ENCODE results near the gene NSA2.
"Not testable (repeated sequence)": the region's sequence is repeated elsewhere in the genome, so short reads cannot be mapped to it uniquely, and the experiment has no call there.

Gene NSA2

GRCh38 chr5:74766849-74767578, at the start of gene NSA2, which contains the start of gene GFM2:
NSA2 (plus strand) TSS chr5:74767249; CDS start chr5:74767361, 112 bp downstream.
GFM2 (minus strand) TSS chr5:74767117; CDS start chr5:74763742, 3,375 bp downstream.
- DNase-seq (ENCODE audit: low read depth): peak; percentile 87

- DNase-seq (ENCODE audit: low read depth): no peak
These were observed 49.5 kb upstream of the NSA2 start for GRCh38 chr5:74717596-74717995.

DNA sequence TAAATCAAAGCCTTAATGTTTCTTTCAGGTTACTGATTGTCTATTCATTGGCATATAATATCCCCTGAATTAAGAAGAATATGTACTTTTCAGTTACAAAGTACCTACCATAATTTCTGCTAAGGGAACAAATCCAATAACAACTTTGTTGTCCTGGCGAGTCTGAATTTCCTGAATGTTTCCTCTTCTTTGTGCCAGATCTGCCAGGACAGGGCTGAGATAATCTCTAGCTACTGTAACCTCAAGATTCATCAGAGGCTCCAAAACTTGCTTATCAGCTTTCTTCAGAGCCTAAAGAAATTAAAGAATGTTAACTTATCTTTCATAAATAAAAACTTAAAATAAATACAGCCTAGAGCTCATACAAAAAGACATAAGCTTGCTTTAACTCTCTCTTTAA, 44.8 kb upstream of the NSA2 start:
- DNase-seq (ENCODE audit: low read depth): no peak

DNA sequence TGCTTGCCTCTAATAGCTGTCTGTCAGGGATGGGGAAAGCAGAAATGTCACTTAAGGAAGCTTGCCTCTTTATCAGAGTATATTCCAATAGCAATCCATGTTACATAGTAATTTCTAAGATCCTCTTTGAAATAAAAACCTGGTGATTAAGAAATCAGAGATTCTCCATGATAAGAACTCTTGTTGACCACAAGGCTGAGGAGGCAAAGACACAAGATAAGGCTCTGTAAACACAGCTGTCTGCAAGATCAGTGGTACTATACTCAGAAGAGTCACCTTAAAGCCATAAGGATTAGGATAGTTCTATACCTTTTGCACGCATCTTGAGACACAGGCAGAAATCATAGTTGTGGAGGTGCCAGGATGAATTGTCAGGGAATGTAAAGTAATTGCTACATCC, 41.7 kb upstream of the NSA2 start:
- no peak for DNase-seq (ENCODE audit: low read depth)

DNA sequence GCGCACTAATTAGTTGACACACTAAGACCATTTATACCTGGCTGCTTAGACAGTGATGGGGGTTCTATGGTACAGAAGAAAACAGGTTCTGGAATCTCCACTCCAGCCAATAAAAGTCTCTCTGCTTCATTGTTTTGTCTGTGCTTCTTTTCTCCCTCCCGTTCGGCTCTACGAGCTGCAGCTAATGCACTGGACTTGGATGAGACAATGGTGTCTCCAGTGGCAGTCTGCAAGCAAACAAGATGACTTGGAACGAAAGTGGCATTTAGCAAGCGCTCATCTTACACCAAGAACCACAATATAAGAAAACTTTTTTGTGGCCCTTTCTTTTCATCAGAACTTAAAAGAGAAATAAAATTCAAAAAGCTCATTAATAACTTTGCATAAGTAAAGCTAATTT, 30.3 kb upstream of the NSA2 start:
- no peak for DNase-seq (ENCODE audit: low read depth)

DNA sequence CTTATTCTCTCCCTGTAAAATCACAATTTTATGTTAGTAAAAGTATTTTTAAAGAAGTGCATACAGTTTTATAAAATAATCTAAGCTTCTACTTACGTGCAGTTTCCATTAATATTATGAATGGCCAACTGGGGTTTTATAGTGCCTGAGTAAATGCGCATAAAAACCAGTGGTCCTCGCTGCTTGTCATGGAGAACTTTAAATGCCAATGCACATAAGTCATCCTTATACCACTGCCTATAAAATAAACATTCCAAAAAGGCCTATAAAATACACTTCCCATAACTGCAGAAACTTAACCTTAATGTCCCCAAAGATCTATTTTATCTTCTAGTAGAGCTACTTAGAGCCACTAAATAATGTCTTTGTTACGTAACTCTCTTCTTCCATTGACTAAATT, 28.6 kb upstream of the NSA2 start:
- DNase-seq (ENCODE audit: low read depth): no peak

DNA sequence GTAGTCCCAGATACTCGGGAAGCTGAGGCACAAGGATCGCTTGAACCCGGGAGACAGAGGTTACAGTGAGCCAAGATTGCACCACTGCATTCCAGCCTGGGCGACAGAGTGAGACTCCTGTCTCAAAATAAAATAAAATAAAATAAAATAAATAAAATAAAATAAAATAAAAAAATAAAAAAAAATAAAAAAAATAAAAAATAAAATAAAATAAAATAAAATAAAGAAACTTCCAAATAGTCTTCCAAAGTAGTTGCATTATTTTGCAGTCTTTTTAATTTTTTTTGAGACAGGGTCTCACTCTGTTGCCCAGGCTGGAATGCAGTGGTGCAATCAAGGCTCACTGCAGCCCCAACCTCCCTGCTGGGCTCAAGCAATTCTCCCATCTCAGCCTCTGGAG, 18.3 kb upstream of the NSA2 start:
- not testable (repeated sequence) for DNase-seq (ENCODE audit: low read depth)

DNA sequence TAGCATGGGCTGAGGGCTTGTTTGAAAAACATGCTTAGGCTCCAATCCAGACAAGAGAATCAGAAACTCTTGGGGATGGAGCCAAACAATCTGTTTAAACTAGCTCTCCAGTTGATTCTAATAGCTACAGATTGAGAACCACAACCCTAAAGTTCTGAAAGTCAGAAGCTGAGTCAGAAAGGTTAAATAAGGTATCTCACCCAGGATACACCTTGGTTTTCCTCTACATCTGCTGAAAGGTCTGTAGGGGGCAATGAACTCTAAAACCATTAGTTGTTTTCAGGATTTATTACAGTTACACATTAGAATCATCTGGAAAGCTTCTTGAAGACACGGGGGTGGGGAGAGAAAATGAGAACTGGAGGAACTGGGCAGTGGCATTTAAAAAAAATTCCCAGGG, 5.8 kb upstream of the NSA2 start:
- no peak for DNase-seq (ENCODE audit: low read depth)

GRCh38 chr5:74762599-74762998, 4.5 kb upstream of the NSA2 start:
- DNase-seq (ENCODE audit: low read depth): no peak

DNA sequence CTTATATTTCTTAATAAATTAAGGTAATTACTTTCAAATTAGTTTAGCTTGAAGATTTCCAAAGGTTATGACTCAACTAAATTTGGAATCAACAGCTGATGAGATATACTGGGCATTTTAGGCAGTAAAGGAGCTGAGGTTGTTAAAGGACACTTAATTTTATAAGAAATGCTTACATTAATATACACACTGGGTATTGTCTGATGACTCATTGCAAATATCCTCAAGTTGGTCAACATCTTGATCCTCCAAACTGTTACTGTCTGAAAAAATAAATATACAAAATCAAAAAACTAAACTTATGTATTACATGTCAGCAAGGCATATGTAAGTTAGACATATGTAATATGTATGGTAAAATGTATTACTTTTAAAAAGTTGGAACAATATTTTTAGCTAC, 3.5 kb upstream of the NSA2 start:
- DNase-seq (ENCODE audit: low read depth): no peak

- no peak for DNase-seq (ENCODE audit: low read depth)
These were observed 1.8 kb upstream of the NSA2 start for GRCh38 chr5:74765201-74765600.

DNA sequence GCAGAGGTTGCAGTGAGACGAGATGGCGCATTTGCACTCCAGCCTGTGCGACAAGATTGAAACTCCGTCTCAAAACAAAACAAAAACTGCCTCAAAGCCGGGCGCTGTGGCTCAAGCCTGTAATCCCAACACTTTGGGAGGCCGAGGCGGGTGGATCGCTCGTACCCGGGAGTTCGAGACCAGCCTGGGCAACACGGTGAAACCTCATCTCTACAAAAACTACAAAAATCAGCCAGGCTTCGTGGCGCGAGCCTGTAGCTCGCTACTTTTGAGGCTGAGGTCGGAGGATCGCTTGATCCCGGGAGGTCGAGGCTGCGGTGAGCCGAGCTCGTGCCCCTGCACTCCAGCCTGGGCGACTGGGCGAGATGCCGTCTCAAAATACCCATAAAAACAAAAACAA, 1.1 kb upstream of the NSA2 start:
- DNase-seq (ENCODE audit: low read depth): no peak

GRCh38 chr5:74766418-74766848, 616 bp upstream of the NSA2 start:
- DNase-seq (ENCODE audit: low read depth): no peak

DNA sequence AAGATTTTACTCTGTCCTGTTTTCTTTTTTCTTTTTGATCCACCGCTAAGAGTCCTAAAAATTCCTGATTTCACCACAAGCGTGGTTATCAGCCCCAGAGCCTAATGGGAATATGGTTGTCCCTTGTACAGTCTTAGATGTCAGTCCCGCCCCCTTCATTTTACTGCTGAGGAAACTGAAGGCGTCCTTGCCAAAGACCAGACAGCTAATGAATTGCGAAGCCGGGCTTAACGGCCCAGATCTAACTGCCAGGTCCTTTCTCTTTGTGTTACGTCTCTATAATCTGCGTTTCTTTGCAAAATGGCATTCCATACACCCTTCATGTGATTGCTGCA, 497 bp downstream of the NSA2 start:
- DNase-seq (ENCODE audit: low read depth): no peak

GRCh38 chr5:74772359-74772758, 5.3 kb downstream of the NSA2 start:
- DNase-seq (ENCODE audit: low read depth): no peak

- DNase-seq (ENCODE audit: low read depth): no peak
These were observed 11.6 kb downstream of the NSA2 start for GRCh38 chr5:74778609-74779008.

- no peak for DNase-seq (ENCODE audit: low read depth)
These were observed 19.8 kb downstream of the NSA2 start for GRCh38 chr5:74786851-74787250.

DNA sequence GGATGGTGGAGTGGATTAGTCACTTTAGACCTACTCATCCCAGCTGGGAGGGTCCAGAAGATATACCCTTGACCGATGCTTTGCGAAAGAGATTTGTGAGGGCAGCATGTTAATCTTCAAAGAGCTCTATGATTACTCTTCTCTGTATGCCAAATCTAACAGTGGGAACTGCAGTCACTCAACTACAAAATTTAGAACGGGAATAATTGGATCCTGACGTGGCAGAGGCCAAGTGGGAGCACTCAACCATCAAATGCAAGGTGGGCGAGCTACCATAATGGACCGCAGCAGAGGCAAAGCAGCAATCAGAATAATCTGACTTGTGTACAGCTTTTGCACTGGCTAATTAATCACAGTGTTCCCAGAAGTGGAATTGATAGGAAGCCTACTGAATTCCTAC, 20.4 kb downstream of the NSA2 start:
- no peak for DNase-seq (ENCODE audit: low read depth)

DNA sequence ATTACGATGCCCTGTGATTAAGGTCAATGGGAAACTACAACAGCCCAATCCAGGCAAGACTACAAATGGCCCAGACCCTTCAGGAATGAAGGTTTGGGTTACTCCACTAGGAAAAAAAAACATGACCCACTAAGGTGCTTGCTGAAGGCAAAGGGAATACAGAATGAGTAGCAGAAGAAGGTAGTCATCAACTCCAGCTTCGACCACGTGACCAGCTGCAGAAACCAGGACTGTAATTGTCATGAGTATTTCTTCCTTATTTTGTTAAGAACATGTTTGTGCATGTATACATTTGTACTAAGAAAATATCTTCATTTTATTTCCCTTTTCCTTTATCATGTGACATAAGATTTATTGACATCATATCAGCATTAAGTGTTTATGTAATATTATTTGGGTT, 24.6 kb downstream of the NSA2 start:
- not testable (repeated sequence) for DNase-seq (ENCODE audit: low read depth)

DNA sequence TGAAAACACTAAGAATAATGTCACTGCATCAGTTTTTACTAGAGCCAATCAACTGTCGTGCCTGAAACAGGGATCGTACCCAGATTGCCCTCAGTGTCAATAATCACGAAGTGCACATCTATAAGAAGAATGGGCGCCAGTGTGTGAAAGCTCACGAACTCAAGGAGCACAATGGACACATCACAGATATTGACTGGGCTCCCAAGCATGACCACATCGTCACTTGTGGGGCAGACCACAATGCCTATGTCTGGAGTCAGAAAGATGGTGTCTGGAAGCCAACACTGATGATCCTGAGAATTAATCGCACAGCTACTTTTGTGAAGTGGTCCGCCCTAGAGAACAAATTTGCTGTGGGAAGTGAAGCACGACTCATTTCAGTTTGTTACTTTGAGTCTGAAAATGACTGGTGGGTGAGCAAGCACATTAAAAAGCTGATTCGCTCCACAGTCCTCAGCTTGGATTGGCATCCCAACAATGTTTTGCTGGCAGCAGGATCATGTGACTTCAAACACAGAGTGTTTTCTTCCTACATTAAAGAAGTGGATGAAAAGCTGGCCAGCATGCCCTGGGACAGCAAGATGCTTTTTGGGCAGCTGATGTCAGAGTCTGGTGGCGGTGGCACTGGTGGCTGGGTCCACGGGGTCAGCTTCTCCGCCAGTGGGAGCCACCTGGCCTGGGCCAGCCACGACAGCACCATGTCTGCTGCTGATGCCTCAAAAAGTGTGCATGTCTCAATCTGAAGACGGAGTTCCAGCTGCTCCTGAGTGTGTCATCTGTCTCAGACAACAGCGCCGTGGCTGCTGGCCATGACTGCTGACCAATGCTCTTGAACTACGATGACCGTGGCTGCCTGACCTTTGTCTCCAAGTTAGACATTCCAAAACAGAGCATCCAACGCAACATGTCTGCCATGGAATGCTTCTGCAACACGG, 32.2 kb downstream of the NSA2 start:
- no peak for DNase-seq (ENCODE audit: low read depth)

- DNase-seq (ENCODE audit: low read depth): no peak
These were observed 34.1 kb downstream of the NSA2 start for GRCh38 chr5:74801197-74801596.

DNA sequence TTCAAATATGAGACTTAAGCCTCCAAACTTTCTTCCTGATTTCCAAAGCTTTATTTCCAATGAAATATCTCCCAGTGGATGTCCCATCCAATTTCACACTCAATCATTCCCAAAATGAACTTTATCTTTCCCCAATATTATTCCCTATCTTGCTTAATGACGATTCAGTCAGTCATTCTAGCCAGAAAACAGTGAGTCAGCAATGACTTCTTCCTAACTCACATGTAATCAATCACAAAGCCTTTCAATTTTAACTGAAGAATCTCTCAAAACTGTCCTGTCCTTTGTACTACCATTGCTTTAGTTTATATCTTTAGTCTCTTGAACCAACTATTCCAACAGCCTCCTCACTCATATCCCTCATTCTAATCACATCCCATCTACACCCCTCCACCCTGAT, 34.9 kb downstream of the NSA2 start:
- DNase-seq (ENCODE audit: low read depth): no peak

DNA sequence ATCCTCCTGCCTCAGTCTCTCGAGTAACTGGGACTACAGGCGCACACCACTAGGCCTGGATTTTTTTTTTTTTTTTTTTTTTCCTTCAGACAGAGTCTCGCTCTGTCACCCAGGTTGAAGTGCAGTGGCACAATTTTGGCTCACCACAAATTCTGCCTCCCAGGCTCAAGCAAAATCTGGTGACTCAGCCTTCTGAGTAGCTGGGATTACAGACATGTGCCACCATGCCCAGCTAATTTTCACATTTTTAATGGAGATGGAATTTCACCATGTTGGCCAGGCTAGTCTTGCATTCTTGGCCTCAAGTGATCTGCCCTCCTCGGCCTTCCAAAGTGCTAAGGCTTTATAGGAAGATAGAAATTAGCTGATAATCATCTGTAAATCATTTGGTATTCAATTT, 43.9 kb downstream of the NSA2 start:
- DNase-seq (ENCODE audit: low read depth): no peak
